Activated CD8-positive, alpha-beta memory T cell treated with anti-CD3 and anti-CD28 coated beads for 4 hours (primary cell): ENCODE measurements around the gene ATG9B.

Experiments used
- DNase-seq, 2 donors: peaks; one replicate each; pipeline ENCODE4 v3.0.0-alpha.2; 2020; ENCODE audit warnings: low read depth in 2 of 2

ATG9B gene, protein sequence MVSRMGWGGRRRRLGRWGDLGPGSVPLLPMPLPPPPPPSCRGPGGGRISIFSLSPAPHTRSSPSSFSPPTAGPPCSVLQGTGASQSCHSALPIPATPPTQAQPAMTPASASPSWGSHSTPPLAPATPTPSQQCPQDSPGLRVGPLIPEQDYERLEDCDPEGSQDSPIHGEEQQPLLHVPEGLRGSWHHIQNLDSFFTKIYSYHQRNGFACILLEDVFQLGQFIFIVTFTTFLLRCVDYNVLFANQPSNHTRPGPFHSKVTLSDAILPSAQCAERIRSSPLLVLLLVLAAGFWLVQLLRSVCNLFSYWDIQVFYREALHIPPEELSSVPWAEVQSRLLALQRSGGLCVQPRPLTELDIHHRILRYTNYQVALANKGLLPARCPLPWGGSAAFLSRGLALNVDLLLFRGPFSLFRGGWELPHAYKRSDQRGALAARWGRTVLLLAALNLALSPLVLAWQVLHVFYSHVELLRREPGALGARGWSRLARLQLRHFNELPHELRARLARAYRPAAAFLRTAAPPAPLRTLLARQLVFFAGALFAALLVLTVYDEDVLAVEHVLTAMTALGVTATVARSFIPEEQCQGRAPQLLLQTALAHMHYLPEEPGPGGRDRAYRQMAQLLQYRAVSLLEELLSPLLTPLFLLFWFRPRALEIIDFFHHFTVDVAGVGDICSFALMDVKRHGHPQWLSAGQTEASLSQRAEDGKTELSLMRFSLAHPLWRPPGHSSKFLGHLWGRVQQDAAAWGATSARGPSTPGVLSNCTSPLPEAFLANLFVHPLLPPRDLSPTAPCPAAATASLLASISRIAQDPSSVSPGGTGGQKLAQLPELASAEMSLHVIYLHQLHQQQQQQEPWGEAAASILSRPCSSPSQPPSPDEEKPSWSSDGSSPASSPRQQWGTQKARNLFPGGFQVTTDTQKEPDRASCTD

DNA sequence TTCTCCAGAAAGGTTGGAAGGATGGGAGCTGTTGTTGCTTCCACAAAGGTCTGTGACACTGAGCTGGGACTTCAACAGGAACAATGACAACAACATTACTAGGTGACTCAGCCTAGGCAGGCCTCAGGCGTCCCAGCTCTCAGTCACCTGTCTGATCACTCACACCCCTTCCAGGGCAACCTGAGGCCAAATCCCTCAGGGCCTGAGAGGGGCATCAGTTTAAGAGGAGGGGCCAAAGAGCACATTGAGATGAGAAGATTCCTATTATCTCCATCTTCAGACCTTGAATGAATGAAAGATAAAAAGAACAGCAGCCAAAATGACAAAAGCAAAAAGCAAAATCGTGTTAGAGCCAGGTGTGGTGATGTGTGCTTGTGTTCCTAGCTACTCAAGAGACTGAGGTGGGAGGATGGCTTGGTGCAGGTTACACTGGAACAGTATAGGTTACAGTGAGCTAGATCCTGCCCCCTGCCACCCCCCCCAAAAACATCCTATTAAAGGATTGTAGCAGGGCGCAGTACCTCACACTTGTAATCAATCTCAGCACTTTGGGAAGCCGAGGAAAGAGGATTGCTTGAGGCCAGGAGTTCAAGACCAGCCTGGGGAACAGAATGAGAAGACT lies at the start of gene ATG9B:
Gene ATG9B, minus strand, starts transcription at position 60 of the 622 bp plus-strand sequence. CDS start 71 bp downstream, outside the sequence.
- no peak for DNase-seq

DNA sequence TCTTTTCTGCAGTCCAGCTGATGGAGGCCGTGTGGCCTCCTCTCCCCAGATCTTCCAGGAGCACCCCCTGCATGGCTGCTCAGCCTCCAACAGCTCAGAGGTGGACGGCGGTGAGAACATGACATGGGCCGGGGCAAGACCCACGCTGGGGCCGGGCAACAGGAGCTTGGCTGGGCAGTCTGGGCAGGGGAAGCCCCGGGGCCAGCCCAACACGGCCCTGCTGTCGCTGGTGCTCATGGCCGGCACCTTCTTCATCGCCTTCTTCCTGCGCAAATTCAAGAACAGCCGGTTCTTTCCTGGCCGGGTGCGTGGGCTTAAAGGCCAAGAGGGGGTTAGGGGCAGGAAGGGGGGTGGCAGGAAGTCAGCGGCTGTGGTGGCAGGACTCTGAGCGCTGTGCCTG lies 49.7 kb upstream of the ATG9B start:
- no peak for DNase-seq

DNA sequence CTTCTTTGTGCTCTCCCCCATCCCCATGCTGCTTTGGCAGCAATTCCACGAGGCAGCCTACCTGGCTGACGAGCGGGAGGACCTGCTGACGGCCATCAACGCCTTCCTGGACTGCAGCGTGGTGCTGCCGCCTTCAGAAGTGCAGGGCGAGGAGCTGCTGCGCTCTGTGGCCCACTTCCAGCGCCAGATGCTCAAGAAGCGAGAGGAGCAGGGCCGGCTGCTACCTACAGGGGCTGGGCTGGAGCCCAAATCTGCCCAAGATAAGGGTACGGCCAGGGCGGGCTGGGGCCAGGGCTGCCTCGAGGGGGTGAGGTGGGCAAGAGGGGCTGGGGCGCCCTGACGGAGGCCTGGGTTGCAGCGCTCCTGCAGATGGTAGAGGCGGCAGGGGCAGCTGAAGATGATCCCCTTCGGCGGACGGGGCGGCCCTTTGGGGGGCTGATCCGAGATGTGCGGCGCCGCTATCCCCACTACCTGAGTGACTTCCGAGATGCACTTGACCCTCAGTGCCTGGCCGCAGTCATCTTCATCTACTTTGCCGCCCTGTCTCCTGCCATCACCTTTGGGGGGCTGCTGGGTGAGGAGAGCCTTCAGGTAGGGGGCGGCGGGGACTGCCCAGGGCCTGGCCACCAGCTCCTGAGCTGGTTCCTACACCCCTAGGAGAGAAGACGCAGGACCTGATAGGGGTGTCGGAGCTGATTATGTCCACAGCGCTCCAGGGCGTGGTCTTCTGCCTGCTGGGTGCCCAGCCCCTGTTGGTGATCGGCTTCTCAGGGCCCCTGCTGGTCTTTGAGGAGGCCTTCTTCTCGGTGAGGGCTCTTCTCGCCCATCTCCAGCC lies 47.0 kb upstream of the ATG9B start:
- no peak for DNase-seq

DNA sequence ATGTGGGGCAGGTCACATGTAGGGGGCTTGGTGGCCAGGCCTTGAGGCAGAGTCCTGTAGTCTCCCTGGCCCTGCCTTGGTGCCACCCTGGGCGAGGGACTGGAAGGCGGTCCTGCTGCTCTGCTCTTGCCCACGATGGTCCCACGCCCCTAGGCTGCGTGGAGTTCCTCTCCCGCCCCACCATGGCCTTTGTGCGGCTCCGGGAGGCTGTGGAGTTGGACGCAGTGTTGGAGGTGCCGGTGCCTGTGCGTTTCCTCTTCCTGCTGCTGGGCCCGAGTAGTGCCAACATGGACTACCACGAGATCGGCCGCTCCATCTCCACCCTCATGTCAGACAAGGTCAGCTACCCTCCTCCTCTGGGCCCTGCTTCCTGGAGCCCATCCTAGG lies 46.3 kb upstream of the ATG9B start:
- DNase-seq, result no peak

DNA sequence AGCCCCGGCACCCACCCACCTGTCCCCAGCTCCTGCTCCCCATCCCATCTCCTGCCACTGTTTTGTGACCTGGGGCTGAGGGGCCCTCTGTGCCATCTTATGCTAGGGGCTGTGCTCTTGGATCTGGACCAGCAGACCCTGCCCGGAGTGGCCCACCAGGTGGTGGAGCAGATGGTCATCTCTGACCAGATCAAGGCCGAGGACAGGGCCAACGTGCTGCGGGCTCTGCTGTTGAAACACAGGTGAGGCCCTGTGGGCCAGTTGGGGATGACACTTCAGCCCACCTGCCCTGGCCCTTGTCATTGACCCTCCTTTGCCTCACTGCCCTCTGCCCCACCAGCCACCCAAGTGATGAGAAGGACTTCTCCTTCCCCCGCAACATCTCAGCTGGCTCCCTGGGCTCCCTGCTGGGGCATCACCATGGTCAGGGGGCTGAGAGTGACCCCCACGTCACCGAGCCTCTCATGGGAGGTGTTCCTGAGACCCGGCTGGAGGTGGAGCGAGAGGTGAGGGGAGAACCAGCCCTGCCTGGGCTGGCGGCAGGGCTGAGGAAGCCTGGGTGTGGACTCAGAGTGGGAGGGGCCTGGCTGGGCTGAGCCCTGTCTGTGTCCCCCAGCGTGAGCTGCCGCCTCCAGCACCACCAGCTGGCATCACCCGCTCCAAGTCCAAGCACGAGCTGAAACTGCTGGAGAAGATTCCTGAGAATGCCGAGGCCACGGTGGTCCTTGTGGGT lies 45.7 kb upstream of the ATG9B start:
- no peak for DNase-seq

DNA sequence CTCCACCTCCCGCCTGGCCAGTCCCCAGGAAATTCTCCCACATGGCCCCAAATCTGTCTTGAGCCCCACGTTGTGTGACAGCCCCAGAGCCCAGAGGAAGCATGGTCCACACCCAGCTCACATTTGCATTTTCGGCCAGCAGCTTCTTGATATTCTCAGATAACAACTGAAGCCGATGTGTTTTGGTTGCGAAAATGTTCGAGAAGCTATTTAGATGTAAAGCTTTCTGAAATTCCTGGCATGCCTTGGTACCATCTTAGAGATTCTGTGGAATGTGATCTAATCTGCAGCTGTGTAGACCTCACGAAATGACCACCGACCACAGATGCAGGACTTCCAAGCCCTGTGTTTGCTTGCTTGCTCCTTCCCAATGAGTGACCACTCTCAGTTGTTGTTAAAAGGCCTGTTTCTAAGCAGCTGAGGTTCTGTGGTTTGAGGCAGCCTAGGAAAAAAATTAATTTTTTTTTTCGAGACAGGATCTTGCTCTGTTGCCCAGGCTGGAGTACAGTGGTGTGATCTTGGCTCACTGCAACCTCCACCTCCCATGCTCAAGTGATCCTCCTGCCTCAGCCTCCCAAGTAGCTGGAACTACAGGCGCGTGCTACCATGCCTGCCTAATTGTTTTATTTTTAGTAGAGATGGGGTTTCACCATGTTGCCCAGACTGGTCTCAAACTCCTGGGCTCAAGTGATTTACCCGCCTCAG lies 43.9 kb upstream of the ATG9B start:
- no peak for DNase-seq

DNA sequence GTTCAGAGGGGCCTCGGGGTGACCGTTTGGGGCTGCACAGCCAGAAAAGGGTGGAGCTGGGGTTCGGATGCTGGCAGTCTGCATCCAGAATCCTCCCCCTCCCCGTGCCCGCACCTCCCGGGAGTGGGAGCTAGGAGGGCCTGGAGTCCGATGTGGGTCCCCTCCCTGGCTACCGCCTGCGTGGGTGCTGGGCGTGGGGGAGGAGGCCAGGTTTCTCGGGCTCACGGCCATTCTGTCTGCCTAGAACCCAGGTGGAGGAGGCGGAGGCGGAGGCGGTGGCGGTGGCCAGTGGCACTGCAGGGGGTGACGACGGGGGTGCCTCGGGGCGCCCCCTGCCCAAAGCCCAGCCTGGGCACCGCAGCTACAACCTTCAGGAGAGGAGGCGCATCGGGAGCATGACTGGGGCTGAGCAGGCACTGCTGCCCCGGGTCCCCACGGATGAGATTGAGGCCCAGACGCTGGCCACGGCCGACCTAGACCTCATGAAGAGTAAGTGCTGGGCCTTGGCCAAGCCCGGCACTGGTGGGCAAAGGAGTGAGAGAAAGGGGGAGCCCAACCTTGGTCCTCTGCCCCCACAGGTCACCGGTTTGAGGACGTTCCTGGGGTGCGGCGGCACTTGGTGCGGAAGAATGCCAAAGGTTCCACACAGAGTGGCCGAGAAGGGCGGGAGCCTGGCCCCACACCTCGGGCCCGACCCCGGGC lies 42.1 kb upstream of the ATG9B start:
- no peak for DNase-seq

DNA sequence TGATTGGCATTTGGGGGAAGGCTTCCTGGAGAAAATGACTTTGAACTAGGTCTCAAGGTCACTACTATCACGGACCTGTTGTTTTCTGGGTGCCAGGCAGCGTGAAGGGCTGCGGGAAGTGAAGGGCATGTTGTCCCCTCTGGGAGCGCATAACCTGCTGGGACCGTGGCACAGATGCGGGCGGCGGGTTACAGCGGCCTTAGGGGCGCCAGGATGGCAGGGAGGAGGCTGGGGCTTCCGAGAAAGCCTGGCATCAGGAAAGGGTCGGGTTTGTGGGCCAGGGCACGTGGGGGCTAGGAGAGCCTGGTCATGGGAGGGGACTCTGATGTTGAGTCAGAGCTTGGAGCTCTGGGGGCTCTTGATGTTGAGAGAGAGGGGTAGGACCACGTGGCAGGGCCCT lies 41.2 kb upstream of the ATG9B start:
- DNase-seq, result no peak

DNA sequence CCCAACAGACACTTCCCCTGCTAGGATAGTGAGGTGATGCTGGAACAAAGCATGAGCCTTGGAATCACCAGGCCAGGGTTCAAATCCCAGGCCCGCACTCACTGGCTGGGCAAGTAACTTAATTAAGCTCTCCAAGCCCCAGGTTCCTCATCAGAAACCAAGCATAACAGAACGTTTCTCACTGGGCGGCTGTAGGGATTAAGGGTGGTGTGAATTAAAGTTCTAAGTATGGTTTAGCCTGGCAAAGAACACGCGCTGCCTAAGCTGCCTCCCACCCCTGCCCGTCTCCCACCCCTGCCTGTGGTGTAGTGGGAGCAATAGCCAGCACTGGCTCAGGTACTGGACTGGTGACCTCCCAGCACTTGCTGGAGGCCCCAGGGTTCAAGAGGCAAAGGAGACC lies 40.7 kb upstream of the ATG9B start:
- no peak for DNase-seq

DNA sequence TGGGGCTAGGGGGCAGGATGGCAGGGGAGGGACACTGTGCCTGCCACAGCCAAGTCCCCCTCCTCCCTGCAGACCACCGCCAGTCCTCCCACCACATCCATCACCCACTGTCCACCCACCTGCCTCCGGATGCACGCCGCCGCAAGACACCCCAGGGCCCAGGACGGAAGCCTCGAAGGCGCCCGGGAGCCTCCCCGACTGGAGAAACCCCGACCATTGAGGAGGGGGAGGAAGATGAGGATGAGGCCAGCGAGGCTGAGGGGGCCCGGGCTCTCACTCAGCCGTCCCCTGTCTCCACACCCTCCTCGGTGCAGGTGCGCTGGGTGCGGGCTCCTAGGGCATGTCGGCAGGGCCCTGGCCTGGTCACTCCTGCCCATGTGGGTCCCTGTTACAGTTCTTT lies 40.2 kb upstream of the ATG9B start:
- no peak for DNase-seq

DNA sequence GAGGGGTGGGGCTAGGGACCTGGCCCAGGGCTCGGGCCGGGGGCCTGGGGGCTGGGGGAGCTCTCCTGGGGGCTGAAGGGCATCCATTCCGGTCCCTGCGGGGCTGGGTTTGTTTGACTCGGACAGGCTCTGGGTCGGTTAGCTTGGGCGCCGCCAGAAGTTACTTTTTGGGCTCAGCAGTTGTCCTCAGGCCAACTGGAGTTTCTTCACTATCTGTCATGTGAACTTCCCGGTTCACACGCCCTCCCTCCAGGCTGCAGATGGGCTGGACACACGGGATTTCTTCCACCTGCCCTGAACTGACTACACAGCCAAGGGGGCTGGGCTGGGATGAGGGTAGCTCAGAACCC lies 38.9 kb upstream of the ATG9B start:
- no peak for DNase-seq

DNA sequence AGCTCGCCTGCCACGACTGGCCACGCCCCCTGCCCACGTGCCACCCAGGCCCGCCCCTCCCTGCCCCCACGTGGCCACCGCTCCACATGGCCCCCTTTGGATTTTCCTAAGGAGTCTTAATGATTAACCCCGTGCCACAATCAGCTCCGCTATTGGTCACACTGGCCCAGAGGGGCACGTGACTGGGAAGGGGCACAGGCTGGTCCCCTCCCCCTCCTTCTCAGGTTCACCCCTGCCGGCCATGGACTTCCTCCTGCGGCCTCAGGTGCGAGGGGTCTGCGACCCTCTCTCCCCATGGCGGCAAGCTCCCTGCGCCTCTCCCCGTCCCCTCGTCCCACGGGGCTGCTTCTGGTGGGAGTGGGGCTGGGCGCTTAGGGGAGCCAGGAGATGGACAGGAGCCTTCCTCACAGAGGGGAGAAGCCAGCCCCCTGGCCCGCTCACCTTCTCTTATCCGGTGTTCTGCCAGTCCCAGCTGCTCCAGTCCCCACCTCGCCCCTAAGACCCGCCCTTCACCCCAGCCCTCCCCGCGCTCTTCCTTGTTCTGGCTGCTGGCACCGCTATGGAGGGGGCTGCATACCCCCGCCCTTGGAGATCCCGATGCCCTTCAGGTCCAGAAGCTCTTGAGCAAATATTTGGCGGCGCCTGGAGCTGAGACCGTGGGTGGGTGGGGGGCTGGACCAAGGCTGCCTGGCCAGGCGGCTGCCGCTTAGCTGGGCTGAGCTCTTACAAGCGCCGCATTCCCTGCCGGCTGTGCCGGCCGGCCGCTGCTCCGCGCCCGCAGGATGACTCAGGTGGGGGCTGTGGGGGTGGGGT lies 38.3 kb upstream of the ATG9B start:
- no peak for DNase-seq

DNA sequence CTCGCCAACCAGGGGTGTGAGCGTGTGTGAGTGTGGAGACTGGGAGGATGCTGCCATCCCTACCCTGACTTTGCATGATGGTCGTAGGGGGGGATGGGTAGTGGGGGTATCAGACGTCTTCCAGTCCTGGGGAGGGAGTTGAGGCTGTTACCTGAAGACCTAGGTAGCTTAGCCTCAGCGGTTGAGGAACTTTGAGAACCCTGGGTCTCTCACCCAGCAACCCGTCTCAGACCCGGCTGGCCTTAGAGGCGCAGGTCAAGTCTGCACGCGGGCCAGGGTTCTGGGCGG lies 37.8 kb upstream of the ATG9B start:
- no peak for DNase-seq

DNA sequence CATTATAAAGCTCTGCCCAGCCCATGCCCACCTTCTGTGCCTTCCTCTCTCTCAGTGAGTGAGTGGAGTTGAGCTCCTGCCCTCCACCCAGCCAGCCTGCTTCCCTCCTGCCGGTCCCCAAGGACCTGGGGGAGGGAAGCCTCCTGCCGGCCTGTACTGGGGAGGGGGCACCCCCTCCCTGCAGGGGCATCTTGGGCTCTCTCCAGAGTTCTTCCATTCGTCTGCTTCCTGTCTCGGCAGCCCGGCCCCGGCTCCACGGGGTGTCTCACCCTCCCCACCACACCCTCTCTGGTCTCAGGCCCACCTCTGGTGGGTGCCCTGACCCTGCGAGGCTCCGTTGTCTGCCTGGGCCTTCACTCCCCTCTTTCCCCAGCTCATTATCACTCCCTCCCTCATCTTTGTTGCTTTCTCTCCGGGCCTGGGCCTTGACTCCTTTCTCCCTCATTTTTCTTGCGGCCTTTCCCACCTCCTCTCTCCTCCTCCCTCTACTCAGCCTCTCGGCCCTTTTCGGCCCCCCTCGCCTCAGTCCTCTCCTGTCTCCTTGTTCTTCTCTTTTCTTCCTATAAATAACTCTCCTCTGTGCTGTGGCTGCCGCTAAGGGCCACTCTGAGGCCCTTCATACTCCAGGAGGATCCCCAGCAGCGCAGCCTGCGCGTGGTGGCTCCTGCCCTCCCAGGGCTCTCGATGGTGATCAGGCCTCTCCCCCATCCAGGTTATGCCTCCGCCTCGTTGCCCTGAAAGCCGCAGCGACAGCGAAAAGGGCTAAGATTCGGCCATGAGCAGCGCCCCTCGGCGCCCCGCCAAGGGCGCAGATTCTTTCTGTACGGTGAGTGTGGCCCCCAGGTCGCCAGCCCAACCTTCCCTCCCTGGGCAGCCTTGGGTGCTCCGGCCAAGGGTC lies 37.2 kb upstream of the ATG9B start:
- DNase-seq, result no peak

DNA sequence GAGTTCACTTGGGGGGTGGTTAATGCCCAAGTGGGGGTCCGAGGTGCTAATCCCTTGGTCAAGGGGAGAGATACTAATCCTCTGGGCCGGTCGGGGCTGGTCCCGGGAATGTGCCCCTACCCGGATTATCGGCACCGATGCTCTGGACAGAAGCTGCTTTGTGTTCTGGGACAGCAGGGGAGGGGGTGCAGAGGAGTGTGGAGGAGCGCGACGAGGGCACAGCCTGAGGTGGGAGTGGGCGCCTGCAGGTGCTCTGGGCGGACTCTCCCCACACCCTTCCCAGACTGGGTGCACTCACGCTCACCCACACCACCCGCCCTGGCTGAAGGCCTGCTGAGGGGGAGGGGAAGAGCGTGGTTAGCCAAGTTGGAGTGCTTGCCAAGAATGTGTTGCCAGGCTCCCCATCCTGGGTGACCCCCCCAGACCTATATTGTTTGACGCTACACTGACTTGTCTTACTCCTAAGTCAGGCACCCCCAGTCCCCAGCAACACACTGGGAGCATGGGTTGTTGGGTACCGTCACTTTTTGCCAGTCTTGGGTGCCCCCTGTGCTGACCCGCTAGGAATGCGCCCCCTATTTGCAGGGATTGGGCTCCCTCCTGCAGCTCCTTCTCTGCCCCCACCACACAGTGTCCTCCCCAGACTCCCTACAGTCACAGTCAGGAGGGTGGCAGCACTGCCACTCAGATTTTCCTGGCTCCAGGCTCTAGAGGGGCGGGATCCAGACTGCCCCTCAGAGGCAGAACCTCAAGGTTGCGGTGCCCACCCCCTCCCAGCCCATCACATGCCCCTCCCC lies 36.3 kb upstream of the ATG9B start:
- DNase-seq, result no peak

DNA sequence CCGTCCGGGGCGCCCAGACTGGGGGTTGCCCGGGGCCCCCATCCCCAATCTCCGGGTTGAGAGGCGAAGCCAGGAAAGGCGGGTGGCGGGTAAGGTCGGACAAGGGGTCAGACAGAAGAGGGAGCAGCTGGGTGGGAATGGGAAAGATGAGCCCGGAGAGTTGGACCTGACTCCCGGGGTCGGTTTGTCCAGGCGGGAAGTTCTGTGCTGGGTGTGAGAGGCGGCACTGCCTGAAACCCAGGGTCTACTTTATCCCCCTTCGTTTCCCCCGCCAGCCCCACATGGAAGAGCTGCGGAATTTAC lies 35.8 kb upstream of the ATG9B start:
- DNase-seq, result no peak

DNA sequence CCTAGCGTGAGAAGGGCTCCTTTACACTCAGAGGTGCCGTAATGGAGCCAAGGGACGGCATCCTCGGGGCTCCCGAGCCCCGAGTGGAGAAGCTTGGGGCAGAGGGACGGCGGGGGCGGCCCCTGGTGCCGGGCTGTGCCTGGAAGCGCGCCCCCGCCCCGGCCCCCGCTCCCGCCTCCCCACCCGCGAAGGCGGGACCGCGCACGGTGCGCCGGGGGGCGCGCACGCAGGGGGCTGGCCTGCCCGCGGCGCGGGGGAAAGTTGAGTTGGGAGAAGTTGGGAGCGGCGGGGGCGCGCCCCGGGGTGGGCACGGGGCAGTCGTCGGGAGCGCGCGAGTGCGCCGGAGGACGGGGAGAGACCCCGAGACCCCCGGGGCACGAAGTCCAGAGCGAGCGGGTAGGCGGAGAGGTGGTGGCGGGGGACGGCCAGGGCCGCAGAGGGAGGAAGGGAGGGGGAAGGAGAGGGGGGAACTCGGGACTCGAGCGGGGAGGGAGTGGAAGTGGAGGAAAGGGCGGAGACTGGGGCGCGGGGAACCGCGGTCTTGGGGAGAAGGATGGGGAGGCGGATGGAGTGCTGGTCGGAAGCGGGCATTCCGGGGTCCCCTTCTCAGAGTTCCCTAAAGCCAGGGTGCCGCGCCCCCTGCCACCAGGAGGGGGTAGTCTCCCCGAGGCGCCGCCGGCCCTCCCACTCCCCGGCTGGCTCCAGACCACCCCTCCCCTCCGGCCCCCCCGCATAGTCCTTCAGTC lies 35.2 kb upstream of the ATG9B start, which contains the start of gene SLC4A2:
Gene SLC4A2, plus strand, starts transcription at position 223 of the 746 bp plus-strand sequence. CDS start 2,399 bp downstream, outside the sequence.
- peak; percentile 39 to 58 for DNase-seq
